Right lung (tissue), 10 donors: ENCODE measurements around the gene SPACA5. TPM values are rescaled to one million over a fixed set of nuclear protein-coding genes. Genes with fewer than 3 reads are reported as not detected.
"Not testable (repeated sequence)": the region's sequence is repeated elsewhere in the genome, so short reads cannot be mapped to it uniquely, and the experiment has no call there.

Source experiments
- DNase-seq, 2 donors: peaks; one replicate each; pipeline ENCODE4 v3.0.0-alpha.2; 2013
- long read RNA-seq, 8 donors: transcript quantifications; one replicate each; lab custom pipeline, GENCODE V29; 2026
- polyA plus RNA-seq, 5 donors: library from polyadenylated mRNA; unstranded; fragments of 120-200 nt; gene quantifications; one replicate each; pipeline versions ENCODE4 v1.2.1 to v1.2.3, GENCODE V29; 2013; ENCODE audit warnings: inconsistent platforms in 1 of 5, low replicate concordance in 1 of 5; ENCODE audit not compliant: insufficient read length in 5 of 5, insufficient read depth in 1 of 5

SPACA5 gene
- polyA plus RNA-seq = under 1 TPM in 2 of 5 donors, not detected in 3; 0.33 to 0.40 TPM
- long read RNA-seq, donor 1 = 0 reads
- long read RNA-seq, donor 2 = 0 reads
- long read RNA-seq, donor 3, partial matches to known transcripts = 0 of 1 reads
- long read RNA-seq, donor 3, other reads (novel, unspliced or antisense) = 0 of 1 reads
- long read RNA-seq, donor 4 = 0 reads
- long read RNA-seq, donor 5 = 0 reads
- long read RNA-seq, donor 6 = 0 reads
- long read RNA-seq, donor 7 = 0 reads
- long read RNA-seq, donor 8 = 0 reads

DNA sequence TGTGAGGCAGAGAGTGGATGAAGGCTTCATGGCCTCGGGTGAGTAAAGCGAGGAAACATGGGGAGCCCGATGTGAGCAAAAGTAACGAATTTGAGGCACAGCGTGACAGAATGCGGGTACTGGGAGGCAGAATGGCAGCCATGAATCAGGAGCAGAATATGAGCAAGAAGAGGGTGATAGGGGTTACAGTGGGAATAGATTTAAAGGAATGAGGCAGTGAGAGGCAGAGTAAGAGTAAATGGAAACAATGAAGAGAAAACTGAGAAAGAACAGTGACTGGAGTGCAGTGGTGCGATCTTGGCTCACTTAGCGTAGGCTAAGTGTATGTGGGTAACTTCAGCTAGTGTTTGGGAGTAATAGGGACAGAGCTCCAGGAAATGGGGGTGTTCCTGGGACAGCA lies at the start of gene SPACA5:
Gene SPACA5, plus strand, starts transcription at position 301 of the 400 bp plus-strand sequence. CDS start 815 bp downstream, outside the sequence.
- not testable (repeated sequence) for DNase-seq

DNA sequence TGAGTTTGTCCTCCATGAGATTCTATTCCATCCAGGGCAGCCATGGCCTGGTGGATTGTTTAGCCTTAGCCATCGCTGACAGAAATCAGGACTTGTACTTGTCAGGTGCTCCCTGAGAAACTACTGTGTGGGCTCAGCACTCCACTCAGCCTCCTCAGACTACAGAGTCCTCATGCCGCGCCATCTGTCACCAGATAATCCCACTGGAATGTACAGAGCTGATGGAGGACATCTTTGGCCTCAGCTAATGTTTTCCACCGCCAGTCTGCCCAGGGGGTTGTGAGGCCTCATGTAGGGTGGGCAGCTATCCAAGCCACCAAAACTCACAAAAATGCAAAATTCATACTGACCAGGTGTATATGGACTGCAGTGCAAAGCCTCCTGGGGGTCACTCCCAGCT lies 48.6 kb upstream of the SPACA5 start:
- DNase-seq = not testable (repeated sequence)

GRCh38 chrX:47958761-47959342 lies 47.9 kb upstream of the SPACA5 start:
- no peak for DNase-seq

DNA sequence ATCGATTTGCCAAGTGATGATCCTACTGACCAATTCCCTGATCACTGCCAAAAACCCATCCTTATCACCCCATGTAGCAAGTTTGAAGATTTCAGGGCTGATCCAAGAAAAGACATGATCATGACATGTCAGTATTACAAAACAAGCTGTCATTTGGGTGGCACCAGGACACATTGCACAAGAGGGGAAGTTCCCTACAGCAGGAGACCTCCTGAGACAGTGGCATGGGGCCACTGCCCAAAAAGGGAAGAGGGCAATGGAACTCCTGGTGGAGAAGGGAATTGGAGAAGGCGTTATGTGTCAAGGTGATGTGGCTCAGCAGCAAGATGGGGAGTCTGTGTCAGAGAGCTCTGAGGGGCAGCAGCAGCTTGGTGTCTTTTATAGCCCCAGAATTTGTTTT lies 46.4 kb upstream of the SPACA5 start:
- no peak for DNase-seq

DNA sequence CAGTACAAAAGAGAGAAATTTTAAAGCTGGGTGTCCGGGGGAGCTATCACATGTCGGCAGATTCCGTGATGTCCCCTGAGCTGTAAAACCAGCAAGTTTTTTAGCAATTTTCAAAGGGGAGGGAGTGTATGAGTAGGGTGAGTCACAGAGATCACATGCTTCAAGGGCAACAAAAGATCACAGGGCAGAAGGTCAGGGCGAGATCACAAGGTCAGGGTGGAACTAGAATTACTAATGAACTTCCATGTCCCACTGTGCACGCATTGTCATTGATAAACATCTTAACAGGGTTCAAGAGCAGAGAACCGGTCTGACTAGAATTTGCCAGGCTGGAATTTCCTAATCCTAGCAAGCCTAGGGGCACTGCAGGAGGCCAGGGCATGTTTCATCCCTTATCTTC lies 45.0 kb upstream of the SPACA5 start:
- not testable (repeated sequence) for DNase-seq

- DNase-seq = not testable (repeated sequence)
Measured at GRCh38 chrX:47965526-47965925, 41.3 kb upstream of the SPACA5 start.

DNA sequence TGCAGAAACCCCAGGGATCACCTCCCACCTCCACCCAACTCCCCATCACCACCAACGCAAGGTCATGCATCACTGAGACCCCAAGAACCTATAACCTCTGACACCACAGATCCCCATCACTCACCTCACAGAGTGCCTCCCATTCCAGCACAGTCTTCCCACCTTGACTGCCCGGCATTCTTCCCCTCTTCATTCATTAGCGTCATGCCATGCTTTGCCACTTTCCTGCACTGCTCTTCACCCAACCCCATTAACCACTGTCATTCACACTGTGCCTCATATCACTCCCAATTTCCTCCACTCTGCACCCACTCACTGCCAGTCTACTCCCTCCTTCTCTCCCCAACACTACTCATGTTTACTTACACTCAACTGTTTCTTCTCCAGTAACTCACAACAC lies 33.6 kb upstream of the SPACA5 start:
- no peak for DNase-seq

DNA sequence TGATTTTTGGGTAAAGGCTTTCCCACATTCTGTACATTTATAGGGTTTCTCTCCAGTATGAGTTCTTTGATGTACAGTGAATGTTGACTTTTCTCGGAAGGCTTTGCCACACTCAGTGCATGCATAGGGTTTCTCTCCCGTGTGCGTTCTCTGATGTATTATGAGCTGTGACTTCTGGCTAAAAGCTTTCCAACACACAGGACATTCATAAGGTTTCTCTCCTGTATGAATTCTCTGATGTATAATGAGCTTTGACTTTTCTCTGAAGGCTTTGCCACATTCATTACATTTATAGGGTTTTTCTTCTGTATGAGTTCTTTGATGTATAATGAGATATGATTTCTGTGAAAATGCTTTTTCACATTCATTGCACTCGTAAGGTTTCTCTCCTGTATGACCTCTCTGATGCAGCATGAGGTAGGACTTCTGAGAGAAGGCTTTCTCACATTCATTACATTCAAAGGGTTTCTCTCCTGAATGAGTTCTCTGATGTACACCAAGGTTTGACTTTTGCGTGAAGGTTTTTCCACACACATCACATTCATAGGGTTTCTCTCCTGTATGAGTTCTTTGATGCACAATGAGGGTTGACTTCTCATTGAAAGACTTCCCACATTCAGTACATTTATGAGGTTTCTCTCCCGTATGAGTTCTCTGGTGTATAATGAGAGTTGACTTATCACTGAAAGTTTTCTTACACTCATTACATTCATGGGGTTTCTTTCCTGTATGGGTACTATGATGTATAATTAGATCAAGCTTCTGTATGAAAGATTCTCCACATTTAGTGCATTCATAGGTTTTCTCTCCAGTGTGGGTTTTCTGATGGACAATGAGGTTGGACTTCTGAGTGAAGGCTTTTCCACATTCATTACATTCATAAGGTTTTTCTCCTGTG lies 30.3 kb upstream of the SPACA5 start:
- no peak for DNase-seq

GRCh38 chrX:47991263-47992094 lies 15.3 kb upstream of the SPACA5 start:
- no peak for DNase-seq

DNA sequence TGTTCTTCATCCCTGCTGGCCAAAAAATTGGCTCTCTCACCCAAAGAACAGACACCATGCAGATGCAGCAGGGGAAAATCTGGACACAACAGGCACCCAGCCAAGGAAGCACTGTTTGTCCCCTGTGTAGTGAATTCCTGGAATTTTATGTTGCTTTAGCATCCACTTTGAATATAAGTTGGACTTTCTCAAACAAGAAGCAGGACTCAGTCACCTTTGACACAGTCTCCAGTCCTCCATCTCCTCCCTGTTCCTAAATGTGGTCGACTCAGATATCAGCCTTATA lies 14.8 kb upstream of the SPACA5 start:
- no peak for DNase-seq

DNA sequence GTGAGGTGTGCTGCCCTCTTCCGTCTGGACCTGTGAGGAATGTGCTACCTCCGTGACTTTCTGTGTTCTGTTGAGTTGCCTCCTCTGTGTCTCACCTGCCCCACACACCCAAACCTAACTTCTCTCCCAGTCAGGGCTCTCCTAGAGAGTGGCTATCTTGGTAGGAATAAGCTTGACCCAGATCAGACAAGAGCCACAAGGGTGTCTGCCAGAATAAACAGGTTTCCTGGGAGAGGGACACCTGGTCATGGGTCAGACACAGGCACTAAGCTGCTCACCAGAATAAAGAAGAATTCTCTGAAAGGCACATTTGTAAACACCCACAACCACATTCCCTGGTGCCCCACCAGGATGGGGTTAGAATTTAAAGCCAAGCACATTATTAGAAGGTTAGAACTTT lies 14.1 kb upstream of the SPACA5 start:
- no peak for DNase-seq

DNA sequence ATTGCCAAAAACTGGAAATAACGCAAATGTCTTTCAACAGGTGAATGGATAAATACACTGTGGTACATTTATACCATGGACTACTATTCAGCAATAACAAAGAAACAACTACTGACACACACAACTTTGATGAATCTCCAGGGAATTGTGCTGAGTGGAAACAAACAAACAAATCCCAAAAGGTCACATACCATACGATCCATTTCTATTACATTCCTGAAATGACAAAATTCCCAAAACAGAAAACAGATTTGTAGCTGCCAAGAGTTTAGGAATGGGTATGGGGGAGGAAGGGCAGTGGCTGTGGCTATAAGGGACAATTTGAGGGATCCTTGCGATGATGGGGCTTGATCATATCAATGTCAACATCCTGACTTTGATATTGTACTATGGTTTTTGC lies 5.5 kb upstream of the SPACA5 start:
- no peak for DNase-seq

DNA sequence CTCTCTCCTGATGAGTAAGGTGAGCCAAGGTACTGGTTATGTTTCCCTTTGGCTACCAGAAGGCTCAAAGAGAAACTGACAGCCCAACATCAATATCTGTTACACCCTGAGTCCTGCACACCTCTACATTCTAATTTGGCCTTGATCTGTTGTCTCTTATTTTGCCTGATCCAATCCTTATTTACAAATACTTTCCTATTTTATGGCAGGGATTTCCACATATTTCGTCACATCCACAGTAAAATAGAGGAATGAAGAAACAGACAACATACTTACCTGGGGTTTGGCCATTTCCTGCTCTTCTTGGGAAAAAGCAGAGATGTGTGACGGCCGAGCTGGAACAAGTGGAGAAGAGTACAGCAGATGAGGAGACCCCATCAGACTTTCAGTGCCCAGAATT lies 4.5 kb upstream of the SPACA5 start:
- DNase-seq = no peak

GRCh38 chrX:48002929-48003328 lies 3.9 kb upstream of the SPACA5 start:
- no peak for DNase-seq

- DNase-seq = no peak
Measured at GRCh38 chrX:48003367-48003757, 3.4 kb upstream of the SPACA5 start.

DNA sequence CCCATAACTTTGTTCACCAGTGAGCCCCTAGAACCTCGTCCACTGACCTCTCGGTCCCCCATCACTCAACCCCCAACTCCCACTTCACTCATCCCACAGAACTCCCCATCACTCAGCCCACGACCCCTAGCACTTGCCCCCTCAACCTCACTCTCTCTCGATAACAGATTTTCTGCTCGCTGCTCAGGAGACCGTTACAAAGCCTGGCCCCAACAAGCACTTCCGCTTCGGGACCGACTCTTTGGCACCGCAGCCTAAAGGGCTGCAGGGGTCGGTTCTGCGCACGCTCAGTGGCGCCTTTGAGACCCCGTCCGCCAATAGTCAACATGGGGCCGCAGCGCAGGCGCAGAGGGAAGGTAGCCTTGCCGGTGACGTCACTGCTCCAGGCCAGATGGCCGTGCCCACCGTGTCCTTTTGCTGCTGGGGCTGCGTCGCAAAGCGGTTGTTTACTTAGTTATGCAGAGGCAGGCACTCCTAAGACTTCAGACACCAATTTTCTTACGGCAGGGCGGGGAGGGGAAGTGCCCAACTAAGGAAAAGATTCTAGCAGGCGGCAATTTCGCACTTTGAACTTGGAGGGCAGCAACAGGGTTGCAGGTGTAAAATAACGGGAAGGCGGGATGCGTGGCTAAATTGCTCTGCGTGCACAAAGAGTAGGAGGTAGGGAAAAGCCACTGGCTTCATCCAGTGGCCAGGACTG lies 2.9 kb upstream of the SPACA5 start, which contains the start of gene ZNF182:
Gene ZNF182, minus strand, starts transcription at position 232 of the 700 bp plus-strand sequence. CDS start 1,380 bp downstream, outside the sequence.
- DNase-seq = peak; percentile 89

GRCh38 chrX:48009445-48009960 lies 2.7 kb downstream of the SPACA5 start:
- DNase-seq = not testable (repeated sequence)

GRCh38 chrX:48016583-48017310 lies 10.0 kb downstream of the SPACA5 start:
- not testable (repeated sequence) for DNase-seq

DNA sequence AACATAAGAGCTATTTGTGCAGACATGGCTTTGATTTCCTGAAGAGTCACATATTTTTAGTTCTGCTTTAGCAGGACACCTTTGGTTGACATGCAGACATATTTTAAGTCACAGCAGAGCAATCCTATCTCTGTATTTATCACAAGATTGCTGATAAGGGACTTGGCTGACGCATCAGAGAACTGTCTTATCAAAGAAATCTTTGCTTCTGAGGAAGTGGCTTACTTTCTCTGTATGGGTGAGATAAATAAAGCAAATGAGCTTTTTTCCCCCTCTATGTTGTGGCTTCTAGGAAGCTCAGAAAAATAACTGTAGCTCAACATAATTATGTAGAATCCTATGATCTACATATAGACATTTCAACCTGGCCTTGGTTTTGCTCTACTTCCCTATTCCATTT lies 13.1 kb downstream of the SPACA5 start:
- not testable (repeated sequence) for DNase-seq

- not testable (repeated sequence) for DNase-seq
Measured at GRCh38 chrX:48020472-48020871, 13.7 kb downstream of the SPACA5 start.
